Gastroesophageal sphincter (tissue), 4 donors: Measurements from ENCODE around the gene SRSF8. TPM values are rescaled to one million over a fixed set of nuclear protein-coding genes. Genes with fewer than 3 reads are reported as not detected.

Experiments used
- ATAC-seq: fragments of 150-250 bp; one replicate; pipeline ENCODE4 v1.9.1; 2016; ENCODE audit warnings: mild to moderate bottlenecking, moderate library complexity
- H3K27ac ChIP-seq, 4 donors: fragments of 200-600 bp; sonication (generic) in 3 of 4; 1 replicate in 3 of 4; 2 replicates in 1 of 4; pipeline ENCODE4 v1.5.1; 2016 to 2019
- H3K27me3 ChIP-seq: fragments of 200-600 bp; sonication (generic); one replicate; pipeline ENCODE4 v1.5.1; 2019
- H3K36me3 ChIP-seq, 2 donors: fragments of 200-600 bp; sonication (generic); one replicate each; pipeline ENCODE4 v1.5.1; 2019; ENCODE audit warnings: control low read depth in 1 of 2
- H3K4me1 ChIP-seq, 3 donors: fragments of 200-600 bp; sonication (generic); 1 replicate in 2 of 3; 2 replicates in 1 of 3; pipeline ENCODE4 v1.5.1; 2016 to 2019; ENCODE audit warnings: control low read depth in 2 of 3
- H3K4me3 ChIP-seq, 2 donors: fragments of 200-600 bp; sonication (generic); one replicate each; pipeline ENCODE4 v1.5.1; 2019; ENCODE audit warnings: mild to moderate bottlenecking in 1 of 2, moderate library complexity in 1 of 2
- H3K9me3 ChIP-seq, 3 donors: fragments of 200-600 bp; sonication (generic); one replicate each; pipeline ENCODE4 v1.5.1; 2017 to 2019; ENCODE audit warnings: control low read depth in 2 of 3
- EP300 ChIP-seq: sonication (generic); formaldehyde crosslinking; IDR thresholded peaks from one replicate; pipeline ENCODE4 v1.6.1; 2017; ENCODE audit warnings: antibody characterized with exemption, mild to moderate bottlenecking
- POLR2A ChIP-seq, 2 donors: fragments of 450-650 bp; IDR thresholded peaks; one replicate each; pipeline ENCODE4 v1.6.1; 2017; ENCODE audit warnings: antibody characterized with exemption in 2 of 2, mild to moderate bottlenecking in 2 of 2, moderate library complexity in 1 of 2
- POLR2AphosphoS5 ChIP-seq: sonication (generic); formaldehyde crosslinking; IDR thresholded peaks from one replicate; pipeline ENCODE4 v1.6.1; 2017; ENCODE audit warnings: antibody characterized with exemption
- WGBS, 2 donors: methylation state at CpG; one replicate each; pipeline ENCODE4 v1.1.5; 2018; ENCODE audit warnings: low coverage in 1 of 2; 5-methylcytosine and 5-hydroxymethylcytosine counted together
- total RNA-seq, 4 donors: library from RNA; depleted of rRNA; stranded (reverse); fragments of >200 nt; gene quantifications; one replicate each; pipeline ENCODE4 v1.1.0, GENCODE V29; 2016
- TF ChIP-seq, protein P1 (sequence below), 4 experiments: fragments of 200-600 bp in 2 of 4; fragments of 450-650 bp in 2 of 4; sonication (generic) in 1 of 4; IDR thresholded peaks; one replicate each; pipeline ENCODE4 v1.5.1; 2017 to 2019; ENCODE audit warnings: antibody characterized with exemption in 4 of 4, mild to moderate bottlenecking in 2 of 4, moderate library complexity in 2 of 4

Gene SRSF8
- total RNA-seq, 4 donors from 2014 or later, result 28.6 to 34.9 (median 33.0) TPM

GRCh38 chr11:95100856-95101507 lies 34.3 kb downstream of the SRSF8 start:
- H3K9me3 ChIP-seq, result no peaks in the 10 kb centered on the region
- H3K4me1 ChIP-seq, result no peaks in the 10 kb centered on the region
- TF ChIP-seq POLR2AphosphoS5 (no peak), EP300 (no peak), POLR2A (IDR thresholded peaks at IDR 0.05) (no peak)
- TF ChIP-seq, protein P1, sequence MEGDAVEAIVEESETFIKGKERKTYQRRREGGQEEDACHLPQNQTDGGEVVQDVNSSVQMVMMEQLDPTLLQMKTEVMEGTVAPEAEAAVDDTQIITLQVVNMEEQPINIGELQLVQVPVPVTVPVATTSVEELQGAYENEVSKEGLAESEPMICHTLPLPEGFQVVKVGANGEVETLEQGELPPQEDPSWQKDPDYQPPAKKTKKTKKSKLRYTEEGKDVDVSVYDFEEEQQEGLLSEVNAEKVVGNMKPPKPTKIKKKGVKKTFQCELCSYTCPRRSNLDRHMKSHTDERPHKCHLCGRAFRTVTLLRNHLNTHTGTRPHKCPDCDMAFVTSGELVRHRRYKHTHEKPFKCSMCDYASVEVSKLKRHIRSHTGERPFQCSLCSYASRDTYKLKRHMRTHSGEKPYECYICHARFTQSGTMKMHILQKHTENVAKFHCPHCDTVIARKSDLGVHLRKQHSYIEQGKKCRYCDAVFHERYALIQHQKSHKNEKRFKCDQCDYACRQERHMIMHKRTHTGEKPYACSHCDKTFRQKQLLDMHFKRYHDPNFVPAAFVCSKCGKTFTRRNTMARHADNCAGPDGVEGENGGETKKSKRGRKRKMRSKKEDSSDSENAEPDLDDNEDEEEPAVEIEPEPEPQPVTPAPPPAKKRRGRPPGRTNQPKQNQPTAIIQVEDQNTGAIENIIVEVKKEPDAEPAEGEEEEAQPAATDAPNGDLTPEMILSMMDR (IDR thresholded peaks at IDR 0.05), result no peak
- peaks cover 0 to 4% of the 10 kb centered on the region in 2 donors for H3K36me3 ChIP-seq
- no peaks in the 10 kb centered on the region for H3K27me3 ChIP-seq
- no peak overlapping the region for H3K4me3 ChIP-seq
- no peak for ATAC-seq
- no peak overlapping the region for H3K27ac ChIP-seq
- 72 to 86% methylated on average over 3 to 6 of the region's 6 CpGs for WGBS, 2 donors

GRCh38 chr11:95101935-95102334 lies 35.2 kb downstream of the SRSF8 start:
- Histone ChIP-seq H3K27me3 (no peaks in the 10 kb centered on the region), H3K4me1 (peaks cover 0 to 2% (median 0%) of the 10 kb centered on the region in 3 donors), H3K9me3 (no peaks in the 10 kb centered on the region), H3K36me3 (peaks cover 0 to 4% of the 10 kb centered on the region in 2 donors), H3K4me3 (no peak overlapping the region), H3K27ac (no peak overlapping the region)
- no peak for ATAC-seq
- WGBS, 2 donors, result 67 to 89% methylated on average over 1 of the region's 1 CpG
- TF ChIP-seq POLR2A (IDR thresholded peaks at IDR 0.05), result no peak
- TF ChIP-seq POLR2AphosphoS5, result no peak
- TF ChIP-seq, protein P1 (IDR thresholded peaks at IDR 0.05), result no peak
- no peak for TF ChIP-seq EP300

- 92 to 100% methylated on average over 1 to 2 of the region's 2 CpGs for whole genome bisulfite sequencing, 2 donors
Observed at GRCh38 chr11:95102733-95103132, 36.0 kb downstream of the SRSF8 start.

DNA sequence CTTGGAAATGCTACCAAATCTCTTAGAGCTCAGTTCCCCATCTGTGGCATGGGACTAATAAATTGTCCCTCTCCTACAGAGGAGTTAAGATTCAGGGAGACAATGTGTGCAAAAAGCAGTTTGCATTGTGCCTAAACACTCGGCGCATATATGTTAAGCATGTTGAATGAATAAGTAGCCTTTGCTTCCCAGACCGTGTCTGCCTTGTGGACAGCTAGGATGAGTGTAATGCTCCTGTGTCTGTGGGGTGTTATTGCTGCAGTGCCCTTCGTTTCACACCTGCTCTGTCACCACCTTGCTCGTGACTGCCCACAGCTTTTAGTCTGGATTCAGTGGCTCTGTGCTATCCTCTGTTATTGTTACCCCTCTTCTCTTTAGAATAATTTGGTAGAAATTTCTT lies 37.0 kb downstream of the SRSF8 start:
- Histone ChIP-seq H3K4me1 (peaks cover 0 to 15% (median 0%) of the 10 kb centered on the region in 3 donors), H3K27me3 (no peaks in the 10 kb centered on the region), H3K4me3 (no peak overlapping the region), H3K27ac (no peak overlapping the region), H3K9me3 (no peaks in the 10 kb centered on the region), H3K36me3 (peaks cover 0 to 5% of the 10 kb centered on the region in 2 donors)
- no peak for ATAC-seq
- 80 to 93% methylated on average over 4 to 5 of the region's 5 CpGs for WGBS, 2 donors
- TF ChIP-seq POLR2AphosphoS5 (no peak), POLR2A (IDR thresholded peaks at IDR 0.05) (no peak), EP300 (no peak)
- TF ChIP-seq, protein P1 (IDR thresholded peaks at IDR 0.05), result no peak

More at GRCh38 chr11:95102733-95103132, 36.0 kb downstream of the SRSF8 start:
- Histone ChIP-seq H3K27me3 (no peaks in the 10 kb centered on the region), H3K36me3 (peaks cover 0 to 4% of the 10 kb centered on the region in 2 donors), H3K9me3 (no peaks in the 10 kb centered on the region), H3K4me1 (peaks cover 0 to 10% (median 0%) of the 10 kb centered on the region in 3 donors), H3K4me3 (no peak overlapping the region), H3K27ac (no peak overlapping the region)
- TF ChIP-seq, protein P1 (IDR thresholded peaks at IDR 0.05), result no peak
- no peak for TF ChIP-seq POLR2AphosphoS5
- TF ChIP-seq EP300, result no peak
- no peak for TF ChIP-seq POLR2A (IDR thresholded peaks at IDR 0.05)
- ATAC-seq, result no peak
